SK-N-SH treated with all-trans-retinoic acid at 6 μM for 48 hours (cell line): ENCODE data around the gene DOCK7.

ENCODE experiments used
- ATAC-seq: fragments of 200-7000 bp; cut with Tn5 transposase; 3 replicates; pipeline ENCODE4 v1.9.1; 2020; ENCODE audit warnings: mild to moderate bottlenecking, moderate library complexity
- ARNTL ChIP-seq: fragments of 450-650 bp; formaldehyde crosslinking; IDR thresholded peaks from 2 replicates; pipeline ENCODE4 v1.5.0; 2020; ENCODE audit warnings: low read depth, mild to moderate bottlenecking, moderate library complexity, borderline replicate concordance
- BACH2 ChIP-seq: fragments of 250-450 bp; sonication (Bioruptor Pico); IDR thresholded peaks from 2 replicates; pipeline ENCODE4 v1.9.0; 2021; ENCODE audit warnings: mild to moderate bottlenecking, borderline replicate concordance
- CREB5 ChIP-seq: fragments of 250-450 bp; sonication (Bioruptor Pico); IDR thresholded peaks from 2 replicates; pipeline ENCODE4 v1.5.1; 2020; ENCODE audit warnings: low read depth, mild to moderate bottlenecking, moderate library complexity
- CSDC2 ChIP-seq: fragments of 250-450 bp; sonication (Bioruptor Pico); IDR thresholded peaks from 2 replicates; pipeline ENCODE4 v1.5.0; 2020; ENCODE audit warnings: mild to moderate bottlenecking, moderate library complexity
- CSRNP3 ChIP-seq: fragments of 250-450 bp; sonication (Bioruptor Pico); IDR thresholded peaks from 2 replicates; pipeline ENCODE4 v1.5.1; 2021; ENCODE audit warnings: mild to moderate bottlenecking, moderate library complexity
- ESRRG ChIP-seq: fragments of 250-450 bp; sonication (Bioruptor Pico); IDR thresholded peaks from 2 replicates; pipeline ENCODE4 v1.6.1; 2021; ENCODE audit warnings: mild to moderate bottlenecking
- GLIS3 ChIP-seq: fragments of 250-450 bp; sonication (Bioruptor Pico); IDR thresholded peaks from 2 replicates; pipeline ENCODE4 v1.5.0; 2020; ENCODE audit warnings: mild to moderate bottlenecking, moderate library complexity
- ISL1 ChIP-seq: fragments of 250-450 bp; sonication (Bioruptor Pico); IDR thresholded peaks from 2 replicates; pipeline ENCODE4 v2.1.2; 2022; ENCODE audit warnings: mild to moderate bottlenecking, moderate library complexity
- PPARA ChIP-seq: fragments of 250-450 bp; sonication (Bioruptor Pico); IDR thresholded peaks from 2 replicates; pipeline ENCODE4 v1.5.0; 2020; ENCODE audit warnings: mild to moderate bottlenecking, borderline replicate concordance
- SNAI2 ChIP-seq: fragments of 250-450 bp; sonication (Bioruptor Pico); IDR thresholded peaks from 2 replicates; pipeline ENCODE4 v1.5.0; 2020; ENCODE audit warnings: mild to moderate bottlenecking, moderate library complexity
- TOX ChIP-seq: fragments of 250-450 bp; sonication (Bioruptor Pico); IDR thresholded peaks from 2 replicates; pipeline ENCODE4 v1.8.0; 2021; ENCODE audit warnings: mild to moderate bottlenecking, moderate library complexity, borderline replicate concordance
- TSHZ2 ChIP-seq: fragments of 250-450 bp; sonication (Bioruptor Pico); IDR thresholded peaks from 2 replicates; pipeline ENCODE4 v1.5.0; 2020; ENCODE audit warnings: mild to moderate bottlenecking, moderate library complexity
- ZC3H10 ChIP-seq: fragments of 250-450 bp; sonication (Bioruptor Pico); IDR thresholded peaks from 2 replicates; pipeline ENCODE4 v1.5.1; 2021; ENCODE audit warnings: mild to moderate bottlenecking, moderate library complexity
- ZFP3 ChIP-seq: fragments of 250-450 bp; sonication (Bioruptor Pico); IDR thresholded peaks from 2 replicates; pipeline ENCODE4 v1.5.0; 2020; ENCODE audit warnings: mild to moderate bottlenecking, moderate library complexity
- ZFP30 ChIP-seq: fragments of 450-650 bp; formaldehyde crosslinking; IDR thresholded peaks from 2 replicates; pipeline ENCODE4 v1.5.0; 2022; ENCODE audit warnings: mild to moderate bottlenecking, moderate library complexity
- ZNF565 ChIP-seq: fragments of 450-650 bp; formaldehyde crosslinking; conservative IDR thresholded peaks from 2 replicates; pipeline ENCODE4 v1.5.0; 2020; ENCODE audit warnings: low read depth, mild to moderate bottlenecking, moderate library complexity
- ZNF70 ChIP-seq: fragments of 450-650 bp; formaldehyde crosslinking; IDR thresholded peaks from 2 replicates; pipeline ENCODE4 v1.5.0; 2020; ENCODE audit warnings: mild to moderate bottlenecking, moderate library complexity
- ZNF8 ChIP-seq: fragments of 450-650 bp; formaldehyde crosslinking; IDR thresholded peaks from 2 replicates; pipeline ENCODE4 v1.5.0; 2020; ENCODE audit warnings: mild to moderate bottlenecking, moderate library complexity

Gene DOCK7

GRCh38 chr1:62457955-62458354, 230.2 kb downstream of the DOCK7 start:
- ATAC-seq: no peak
- TF ChIP-seq TOX (no peak), ZFP3 (CRISPR knock-in tag) (no peak), TSHZ2 (no peak), ARNTL (no peak)

GRCh38 chr1:62452951-62453350, 235.2 kb downstream of the DOCK7 start:
- TF ChIP-seq ZC3H10 (no peak), PPARA (no peak), CSDC2 (CRISPR knock-in tag) (no peak), ZNF70 (no peak), ZFP3 (CRISPR knock-in tag) (no peak), ZNF565 (CRISPR knock-in tag) (no peak), ARNTL (no peak), SNAI2 (CRISPR knock-in tag) (no peak)
- TF ChIP-seq, all 23 proteins: peak for 0
- ATAC-seq: peak; percentile 43; the same call in 2 of the 3 replicates

GRCh38 chr1:62450301-62450700, 237.9 kb downstream of the DOCK7 start:
- TF ChIP-seq CSRNP3 (CRISPR knock-in tag) (no peak), ZNF8 (CRISPR knock-in tag) (no peak)
- no peak for ATAC-seq

GRCh38 chr1:62448221-62448933, 239.8 kb downstream of the DOCK7 start:
- ATAC-seq: no peak
- no peak for TF ChIP-seq ESRRG
- no peak for TF ChIP-seq ARNTL
- TF ChIP-seq CREB5 (CRISPR knock-in tag): no peak
- no peak for TF ChIP-seq TSHZ2
- no peak for TF ChIP-seq ZNF8 (CRISPR knock-in tag)

- TF ChIP-seq BACH2 (CRISPR knock-in tag) (no peak), GLIS3 (CRISPR knock-in tag) (no peak), ZFP30 (CRISPR knock-in tag) (no peak), ISL1 (CRISPR knock-in tag) (no peak), CSRNP3 (CRISPR knock-in tag) (no peak), SNAI2 (CRISPR knock-in tag) (no peak)
- ATAC-seq: no peak
These were observed 243.5 kb downstream of the DOCK7 start for GRCh38 chr1:62444701-62445100.
